Rectal smooth muscle tissue (tissue), 1 donor: ENCODE results near the gene UPF2.
"Not testable (repeated sequence)": the region's sequence is repeated elsewhere in the genome, so short reads cannot be mapped to it uniquely, and the experiment has no call there.

Experiments
- H3K27ac ChIP-seq: one replicate; pipeline ENCODE4 v1.7.0; 2013; ENCODE audit warnings: low read depth, low read length, inconsistent platforms
- H3K27me3 ChIP-seq: one replicate; pipeline ENCODE4 v1.7.0; 2013; ENCODE audit warnings: low read length; ENCODE audit not compliant: control insufficient read depth, insufficient read depth
- H3K36me3 ChIP-seq: one replicate; pipeline ENCODE4 v1.7.0; 2013; ENCODE audit warnings: low read length; ENCODE audit not compliant: control insufficient read depth, insufficient read depth
- H3K4me1 ChIP-seq: one replicate; pipeline ENCODE4 v1.7.0; 2013; ENCODE audit warnings: low read length; ENCODE audit not compliant: control insufficient read depth, insufficient read depth
- H3K4me3 ChIP-seq: one replicate; pipeline ENCODE4 v1.7.0; 2013; ENCODE audit warnings: low read length
- H3K9ac ChIP-seq: one replicate; pipeline ENCODE4 v1.7.0; 2013; ENCODE audit warnings: low read length

The UPF2 gene

GRCh38 chr10:11896549-11897200 lies 145.9 kb downstream of the UPF2 start:
- no peaks in the 10 kb centered on the region for H3K4me1 ChIP-seq
- H3K9ac ChIP-seq = no peak overlapping the region
- H3K4me3 ChIP-seq = no peak overlapping the region
- H3K27me3 ChIP-seq = no peaks in the 10 kb centered on the region
- no peak overlapping the region for H3K27ac ChIP-seq
- H3K36me3 ChIP-seq = no peaks in the 10 kb centered on the region

- H3K4me3 ChIP-seq = no peak overlapping the region
- H3K36me3 ChIP-seq = no peaks in the 10 kb centered on the region
- H3K4me1 ChIP-seq = no peaks in the 10 kb centered on the region
Observed at GRCh38 chr10:11895598-11895997, 147.0 kb downstream of the UPF2 start.

GRCh38 chr10:11895108-11895466 lies 147.5 kb downstream of the UPF2 start:
- H3K36me3 ChIP-seq = no peaks in the 10 kb centered on the region
- no peak overlapping the region for H3K4me3 ChIP-seq
- no peak overlapping the region for H3K27ac ChIP-seq
- H3K4me1 ChIP-seq = no peaks in the 10 kb centered on the region
- H3K9ac ChIP-seq = no peak overlapping the region
- no peaks in the 10 kb centered on the region for H3K27me3 ChIP-seq

More at GRCh38 chr10:11895598-11895997, 147.0 kb downstream of the UPF2 start:
- H3K27me3 ChIP-seq = no peaks in the 10 kb centered on the region
- H3K9ac ChIP-seq = no peak overlapping the region
- H3K27ac ChIP-seq = no peak overlapping the region

- Histone ChIP-seq H3K4me1 (no peaks in the 10 kb centered on the region), H3K4me3 (no peak overlapping the region), H3K27ac (no peak overlapping the region), H3K36me3 (no peaks in the 10 kb centered on the region), H3K9ac (no peak overlapping the region), H3K27me3 (no peaks in the 10 kb centered on the region)
Observed at GRCh38 chr10:11894381-11895107, 148.1 kb downstream of the UPF2 start.

GRCh38 chr10:11893749-11894278 lies 148.8 kb downstream of the UPF2 start:
- Histone ChIP-seq H3K4me3 (no peak overlapping the region), H3K9ac (no peak overlapping the region), H3K36me3 (no peaks in the 10 kb centered on the region), H3K27me3 (no peaks in the 10 kb centered on the region), H3K27ac (no peak overlapping the region), H3K4me1 (no peaks in the 10 kb centered on the region)

GRCh38 chr10:11891776-11892486 lies 150.7 kb downstream of the UPF2 start:
- H3K27ac ChIP-seq = no peak overlapping the region
- no peaks in the 10 kb centered on the region for H3K27me3 ChIP-seq
- H3K4me3 ChIP-seq = no peak overlapping the region
- no peak overlapping the region for H3K9ac ChIP-seq
- no peaks in the 10 kb centered on the region for H3K4me1 ChIP-seq
- no peaks in the 10 kb centered on the region for H3K36me3 ChIP-seq

- H3K27me3 ChIP-seq, H3K36me3 ChIP-seq, H3K27ac ChIP-seq, H3K4me1 ChIP-seq, H3K4me3 ChIP-seq, H3K9ac ChIP-seq: not testable (repeated sequence)
Observed at GRCh38 chr10:11889263-11889662, 153.3 kb downstream of the UPF2 start.

GRCh38 chr10:11887381-11888227 lies 155.0 kb downstream of the UPF2 start:
- Histone ChIP-seq H3K27me3 (no peaks in the 10 kb centered on the region), H3K9ac (no peak overlapping the region), H3K36me3 (no peaks in the 10 kb centered on the region), H3K4me3 (no peak overlapping the region), H3K27ac (no peak overlapping the region), H3K4me1 (no peaks in the 10 kb centered on the region)

GRCh38 chr10:11886851-11887250 lies 155.8 kb downstream of the UPF2 start:
- Histone ChIP-seq H3K36me3 (no peaks in the 10 kb centered on the region), H3K9ac (no peak overlapping the region), H3K27ac (no peak overlapping the region), H3K27me3 (no peaks in the 10 kb centered on the region), H3K4me1 (no peaks in the 10 kb centered on the region), H3K4me3 (no peak overlapping the region)

- Histone ChIP-seq H3K4me3 (no peak overlapping the region), H3K4me1 (no peaks in the 10 kb centered on the region), H3K27ac (no peak overlapping the region)
Observed at GRCh38 chr10:11886138-11886474, 156.5 kb downstream of the UPF2 start.

GRCh38 chr10:11885437-11886137 lies 157.0 kb downstream of the UPF2 start:
- Histone ChIP-seq H3K4me3 (no peak overlapping the region), H3K9ac (no peak overlapping the region), H3K4me1 (no peaks in the 10 kb centered on the region), H3K27me3 (no peaks in the 10 kb centered on the region), H3K27ac (no peak overlapping the region), H3K36me3 (no peaks in the 10 kb centered on the region)

More at GRCh38 chr10:11886138-11886474, 156.5 kb downstream of the UPF2 start:
- Histone ChIP-seq H3K27me3 (no peaks in the 10 kb centered on the region), H3K36me3 (no peaks in the 10 kb centered on the region), H3K9ac (no peak overlapping the region)
